WTC11 (cell line): Measurements from ENCODE around the gene NFATC3.

ENCODE experiments used
- ESRRA ChIP-seq: sonication (generic); formaldehyde crosslinking; IDR thresholded peaks from 2 replicates; pipeline ENCODE4 v1.8.1; 2022; ENCODE audit warnings: mild to moderate bottlenecking, missing genetic modification reagents, borderline replicate concordance
- FOXP1 ChIP-seq: sonication (generic); formaldehyde crosslinking; IDR thresholded peaks from 2 replicates; pipeline ENCODE4 v1.8.0; 2022; ENCODE audit warnings: missing genetic modification reagents, mild to moderate bottlenecking, moderate library complexity, borderline replicate concordance
- GABPB1 ChIP-seq: sonication (generic); formaldehyde crosslinking; IDR thresholded peaks from 2 replicates; pipeline ENCODE4 v1.8.1; 2023; ENCODE audit warnings: mild to moderate bottlenecking, missing genetic modification reagents
- JUN ChIP-seq: sonication (generic); formaldehyde crosslinking; IDR thresholded peaks from 2 replicates; pipeline ENCODE4 v1.8.0; 2023; ENCODE audit warnings: mild to moderate bottlenecking, missing genetic modification reagents
- KAT7 ChIP-seq: sonication (generic); formaldehyde crosslinking; IDR thresholded peaks from 2 replicates; pipeline ENCODE4 v1.8.1; 2023; ENCODE audit warnings: missing genetic modification reagents, mild to moderate bottlenecking, borderline replicate concordance
- NR3C1 ChIP-seq: sonication (generic); formaldehyde crosslinking; conservative IDR thresholded peaks from 2 replicates; pipeline ENCODE4 v1.8.1; 2023; ENCODE audit warnings: low read depth, mild to moderate bottlenecking, missing genetic modification reagents
- PRRX2 ChIP-seq: fragments of 250-450 bp; sonication (Bioruptor Pico); IDR thresholded peaks from 2 replicates; pipeline ENCODE4 v1.8.0; 2021; ENCODE audit warnings: mild to moderate bottlenecking
- RELA ChIP-seq: sonication (generic); formaldehyde crosslinking; IDR thresholded peaks from 2 replicates; pipeline ENCODE4 v1.8.1; 2022; ENCODE audit warnings: missing genetic modification reagents, mild to moderate bottlenecking, borderline replicate concordance
- SMAD3 ChIP-seq: sonication (generic); formaldehyde crosslinking; IDR thresholded peaks from 2 replicates; pipeline ENCODE4 v1.8.0; 2022; ENCODE audit warnings: missing genetic modification reagents, mild to moderate bottlenecking, borderline replicate concordance
- TF ChIP-seq, protein P1 (sequence below): fragments of 200-600 bp; IDR thresholded peaks from 2 replicates; pipeline ENCODE4 v1.8.0; 2022; ENCODE audit warnings: antibody characterized with exemption
- TF ChIP-seq, protein P2 (sequence below): sonication (generic); formaldehyde crosslinking; IDR thresholded peaks from 2 replicates; pipeline ENCODE4 v1.8.0; 2022; ENCODE audit warnings: mild to moderate bottlenecking, missing genetic modification reagents
- TF ChIP-seq, protein P3 (sequence below): sonication (generic); formaldehyde crosslinking; IDR thresholded peaks from 2 replicates; pipeline ENCODE4 v1.8.0; 2022; ENCODE audit warnings: missing genetic modification reagents
- TF ChIP-seq, protein P4 (sequence below): sonication (generic); formaldehyde crosslinking; IDR thresholded peaks from 2 replicates; pipeline ENCODE4 v1.8.1; 2022; ENCODE audit warnings: low read depth, mild to moderate bottlenecking, moderate library complexity, missing genetic modification reagents, borderline replicate concordance
- TF ChIP-seq, protein P5 (sequence below): sonication (generic); formaldehyde crosslinking; IDR thresholded peaks from 2 replicates; pipeline ENCODE4 v1.8.1; 2023; ENCODE audit warnings: mild to moderate bottlenecking, moderate library complexity, missing genetic modification reagents

DNA sequence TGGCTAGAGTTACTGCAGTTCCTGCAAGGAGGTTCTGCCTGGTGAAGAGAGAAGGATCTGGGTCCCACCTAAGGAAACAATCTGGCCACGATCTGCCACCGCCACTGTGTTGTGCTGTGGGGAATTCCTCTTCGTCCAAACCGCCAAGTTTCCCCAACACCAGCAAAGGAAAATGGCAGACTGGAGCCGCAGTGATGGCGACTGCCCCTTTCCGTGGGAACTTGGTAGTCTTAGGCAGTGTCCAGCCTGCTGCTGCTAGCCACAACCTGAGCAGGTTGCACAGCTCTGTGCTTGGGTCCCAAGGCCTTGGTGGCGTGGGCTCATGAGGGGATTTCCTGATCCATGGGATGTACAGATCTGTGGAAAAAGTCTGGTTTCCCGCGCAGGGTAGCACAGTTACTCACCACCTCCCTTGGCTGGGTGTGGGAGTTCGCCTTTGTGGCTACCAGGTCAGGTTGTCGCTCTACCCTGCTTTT is 28.6 kb downstream of the NFATC3 start:
- TF ChIP-seq FOXP1 (CRISPR knock-in tag) (no peak), JUN (no peak), NR3C1 (CRISPR knock-in tag) (no peak), ESRRA (CRISPR knock-in tag) (no peak), KAT7 (CRISPR knock-in tag) (no peak), SMAD3 (CRISPR knock-in tag) (no peak), GABPB1 (CRISPR knock-in tag) (no peak), PRRX2 (CRISPR knock-in tag) (no peak), RELA (CRISPR knock-in tag) (no peak)
- TF ChIP-seq, protein P1, sequence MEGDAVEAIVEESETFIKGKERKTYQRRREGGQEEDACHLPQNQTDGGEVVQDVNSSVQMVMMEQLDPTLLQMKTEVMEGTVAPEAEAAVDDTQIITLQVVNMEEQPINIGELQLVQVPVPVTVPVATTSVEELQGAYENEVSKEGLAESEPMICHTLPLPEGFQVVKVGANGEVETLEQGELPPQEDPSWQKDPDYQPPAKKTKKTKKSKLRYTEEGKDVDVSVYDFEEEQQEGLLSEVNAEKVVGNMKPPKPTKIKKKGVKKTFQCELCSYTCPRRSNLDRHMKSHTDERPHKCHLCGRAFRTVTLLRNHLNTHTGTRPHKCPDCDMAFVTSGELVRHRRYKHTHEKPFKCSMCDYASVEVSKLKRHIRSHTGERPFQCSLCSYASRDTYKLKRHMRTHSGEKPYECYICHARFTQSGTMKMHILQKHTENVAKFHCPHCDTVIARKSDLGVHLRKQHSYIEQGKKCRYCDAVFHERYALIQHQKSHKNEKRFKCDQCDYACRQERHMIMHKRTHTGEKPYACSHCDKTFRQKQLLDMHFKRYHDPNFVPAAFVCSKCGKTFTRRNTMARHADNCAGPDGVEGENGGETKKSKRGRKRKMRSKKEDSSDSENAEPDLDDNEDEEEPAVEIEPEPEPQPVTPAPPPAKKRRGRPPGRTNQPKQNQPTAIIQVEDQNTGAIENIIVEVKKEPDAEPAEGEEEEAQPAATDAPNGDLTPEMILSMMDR = no peak
- TF ChIP-seq, protein P2, sequence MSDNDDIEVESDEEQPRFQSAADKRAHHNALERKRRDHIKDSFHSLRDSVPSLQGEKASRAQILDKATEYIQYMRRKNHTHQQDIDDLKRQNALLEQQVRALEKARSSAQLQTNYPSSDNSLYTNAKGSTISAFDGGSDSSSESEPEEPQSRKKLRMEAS (CRISPR knock-in tag) = no peak
- TF ChIP-seq, protein P3, sequence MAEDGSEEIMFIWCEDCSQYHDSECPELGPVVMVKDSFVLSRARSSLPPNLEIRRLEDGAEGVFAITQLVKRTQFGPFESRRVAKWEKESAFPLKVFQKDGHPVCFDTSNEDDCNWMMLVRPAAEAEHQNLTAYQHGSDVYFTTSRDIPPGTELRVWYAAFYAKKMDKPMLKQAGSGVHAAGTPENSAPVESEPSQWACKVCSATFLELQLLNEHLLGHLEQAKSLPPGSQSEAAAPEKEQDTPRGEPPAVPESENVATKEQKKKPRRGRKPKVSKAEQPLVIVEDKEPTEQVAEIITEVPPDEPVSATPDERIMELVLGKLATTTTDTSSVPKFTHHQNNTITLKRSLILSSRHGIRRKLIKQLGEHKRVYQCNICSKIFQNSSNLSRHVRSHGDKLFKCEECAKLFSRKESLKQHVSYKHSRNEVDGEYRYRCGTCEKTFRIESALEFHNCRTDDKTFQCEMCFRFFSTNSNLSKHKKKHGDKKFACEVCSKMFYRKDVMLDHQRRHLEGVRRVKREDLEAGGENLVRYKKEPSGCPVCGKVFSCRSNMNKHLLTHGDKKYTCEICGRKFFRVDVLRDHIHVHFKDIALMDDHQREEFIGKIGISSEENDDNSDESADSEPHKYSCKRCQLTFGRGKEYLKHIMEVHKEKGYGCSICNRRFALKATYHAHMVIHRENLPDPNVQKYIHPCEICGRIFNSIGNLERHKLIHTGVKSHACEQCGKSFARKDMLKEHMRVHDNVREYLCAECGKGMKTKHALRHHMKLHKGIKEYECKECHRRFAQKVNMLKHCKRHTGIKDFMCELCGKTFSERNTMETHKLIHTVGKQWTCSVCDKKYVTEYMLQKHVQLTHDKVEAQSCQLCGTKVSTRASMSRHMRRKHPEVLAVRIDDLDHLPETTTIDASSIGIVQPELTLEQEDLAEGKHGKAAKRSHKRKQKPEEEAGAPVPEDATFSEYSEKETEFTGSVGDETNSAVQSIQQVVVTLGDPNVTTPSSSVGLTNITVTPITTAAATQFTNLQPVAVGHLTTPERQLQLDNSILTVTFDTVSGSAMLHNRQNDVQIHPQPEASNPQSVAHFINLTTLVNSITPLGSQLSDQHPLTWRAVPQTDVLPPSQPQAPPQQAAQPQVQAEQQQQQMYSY (CRISPR knock-in tag) = no peak
- TF ChIP-seq, protein P4, sequence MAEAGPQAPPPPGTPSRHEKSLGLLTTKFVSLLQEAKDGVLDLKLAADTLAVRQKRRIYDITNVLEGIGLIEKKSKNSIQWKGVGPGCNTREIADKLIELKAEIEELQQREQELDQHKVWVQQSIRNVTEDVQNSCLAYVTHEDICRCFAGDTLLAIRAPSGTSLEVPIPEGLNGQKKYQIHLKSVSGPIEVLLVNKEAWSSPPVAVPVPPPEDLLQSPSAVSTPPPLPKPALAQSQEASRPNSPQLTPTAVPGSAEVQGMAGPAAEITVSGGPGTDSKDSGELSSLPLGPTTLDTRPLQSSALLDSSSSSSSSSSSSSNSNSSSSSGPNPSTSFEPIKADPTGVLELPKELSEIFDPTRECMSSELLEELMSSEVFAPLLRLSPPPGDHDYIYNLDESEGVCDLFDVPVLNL (CRISPR knock-in tag) = no peak
- TF ChIP-seq, protein P5, sequence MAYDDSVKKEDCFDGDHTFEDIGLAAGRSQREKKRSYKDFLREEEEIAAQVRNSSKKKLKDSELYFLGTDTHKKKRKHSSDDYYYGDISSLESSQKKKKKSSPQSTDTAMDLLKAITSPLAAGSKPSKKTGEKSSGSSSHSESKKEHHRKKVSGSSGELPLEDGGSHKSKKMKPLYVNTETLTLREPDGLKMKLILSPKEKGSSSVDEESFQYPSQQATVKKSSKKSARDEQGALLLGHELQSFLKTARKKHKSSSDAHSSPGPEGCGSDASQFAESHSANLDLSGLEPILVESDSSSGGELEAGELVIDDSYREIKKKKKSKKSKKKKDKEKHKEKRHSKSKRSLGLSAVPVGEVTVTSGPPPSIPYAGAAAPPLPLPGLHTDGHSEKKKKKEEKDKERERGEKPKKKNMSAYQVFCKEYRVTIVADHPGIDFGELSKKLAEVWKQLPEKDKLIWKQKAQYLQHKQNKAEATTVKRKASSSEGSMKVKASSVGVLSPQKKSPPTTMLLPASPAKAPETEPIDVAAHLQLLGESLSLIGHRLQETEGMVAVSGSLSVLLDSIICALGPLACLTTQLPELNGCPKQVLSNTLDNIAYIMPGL = no peak
